Common myeloid progenitor, CD34-positive (primary cell): ENCODE results near the gene SYNPO2.
A peak's percentile ranks its signal among the peaks of the same experiment; 100 is the strongest.

Experiments
- CTCF ChIA-PET: fragments of 350-600 bp; sonication (Branson Sonifier 250); formaldehyde crosslinking; loops from one replicate; lab custom pipeline; 2021; ENCODE audit warnings: antibody characterized with exemption; lab: Charles Lee
- POLR2A ChIA-PET: fragments of 350-600 bp; sonication (Branson Sonifier 250); formaldehyde crosslinking; loops from one replicate; lab custom pipeline; 2021; ENCODE audit warnings: antibody characterized with exemption; lab: Charles Lee
- DNase-seq, 3 donors: peaks; one replicate each; pipeline versions ENCODE4 v3.0.0 to v3.0.0-alpha.2; 2013
- H3K27ac ChIP-seq, 2 experiments: 1 replicate in 1 of 2; 2 replicates in 1 of 2; pipeline ENCODE4 v1.7.0; 2013; ENCODE audit warnings: inconsistent platforms in 2 of 2, low read length in 2 of 2, mild to moderate bottlenecking in 2 of 2, low read depth in 1 of 2, moderate library complexity in 1 of 2; ENCODE audit not compliant: severe bottlenecking in 2 of 2, insufficient read depth in 1 of 2, poor library complexity in 1 of 2
- H3K27me3 ChIP-seq, 5 experiments: replicated peaks in 2 of 5; 1 replicate in 3 of 5; 2 replicates in 2 of 5; pipeline versions ENCODE4 v1.6.1 to v1.7.0; 2013; ENCODE audit warnings: low read length in 4 of 5, mild to moderate bottlenecking in 2 of 5, moderate library complexity in 2 of 5, inconsistent platforms in 1 of 5; ENCODE audit not compliant: insufficient read depth in 5 of 5, control insufficient read depth in 4 of 5
- H3K36me3 ChIP-seq, 4 experiments: 1 replicate in 2 of 4; 2 replicates in 2 of 4; pipeline versions ENCODE4 v1.6.1 to v1.7.0; 2013; ENCODE audit warnings: low read length in 3 of 4, control low read depth in 1 of 4, mild to moderate bottlenecking in 1 of 4; ENCODE audit not compliant: control insufficient read depth in 4 of 4, insufficient read depth in 4 of 4
- H3K4me1 ChIP-seq, 4 experiments: 1 replicate in 3 of 4; 2 replicates in 1 of 4; pipeline versions ENCODE4 v1.6.1 to v1.7.1; 2013; ENCODE audit warnings: low read length in 3 of 4, mild to moderate bottlenecking in 3 of 4, control low read depth in 1 of 4, inconsistent platforms in 1 of 4, moderate library complexity in 1 of 4; ENCODE audit not compliant: control insufficient read depth in 4 of 4, insufficient read depth in 4 of 4; ENCODE audit errors: control extremely low read depth in 1 of 4
- H3K4me3 ChIP-seq, 7 experiments: 1 replicate in 4 of 7; 2 replicates in 3 of 7; pipeline versions ENCODE4 v1.5.1 to v1.7.0; 2013; ENCODE audit warnings: mild to moderate bottlenecking in 7 of 7, low read length in 6 of 7, moderate library complexity in 6 of 7, inconsistent platforms in 2 of 7, low read depth in 2 of 7, control low read depth in 1 of 7; ENCODE audit not compliant: insufficient read depth in 4 of 7, control insufficient read depth in 1 of 7; ENCODE audit errors: extremely low read depth in 1 of 7
- H3K9me3 ChIP-seq, 5 experiments: 1 replicate in 4 of 5; 2 replicates in 1 of 5; pipeline versions ENCODE4 v1.6.1 to v1.7.1; 2013; ENCODE audit warnings: low read length in 4 of 5, mild to moderate bottlenecking in 2 of 5, inconsistent platforms in 1 of 5, low read depth in 1 of 5, moderate library complexity in 1 of 5; ENCODE audit not compliant: control insufficient read depth in 4 of 5, insufficient read depth in 2 of 5; ENCODE audit errors: control extremely low read depth in 1 of 5
- WGBS: methylation state at CpG from one replicate; pipeline ENCODE4 v1.1.5; 2013; ENCODE audit not compliant: insufficient coverage; 5-methylcytosine and 5-hydroxymethylcytosine counted together

The SYNPO2 gene

GRCh38 chr4:118846979-118847378 is 41.7 kb upstream of the SYNPO2 start:
- Histone ChIP-seq H3K9me3 (no peaks in the 10 kb centered on the region), H3K27ac (no peak overlapping the region), H3K27me3 (peaks cover 0 to 4% (median 0%) of the 10 kb centered on the region in 5 experiments), H3K4me3 (no peak overlapping the region), H3K4me1 (peaks cover 5 to 10% (median 8%) of the 10 kb centered on the region in 4 experiments), H3K36me3 (no peaks in the 10 kb centered on the region)
- ChIA-PET POLR2A (interaction anchor here (0.6 to 0.7 kb wide), 2 partner anchors 28 to 62 kb away, joined by 3 read pairs; no protein-coding TSS in a partner anchor), CTCF (interaction anchor here (0.9 to 1.8 kb wide), 3 partner anchors 13 to 18 kb away, joined by 3 to 4 read pairs (median 4); no protein-coding TSS in a partner anchor)
- WGBS, result no CpG with 5 or more reads among the region's 1 CpG
- no peak for DNase-seq

- H3K4me3 ChIP-seq, result no peak overlapping the region
- no peaks in the 10 kb centered on the region for H3K9me3 ChIP-seq
- 97% methylated on average over 7 of the region's 7 CpGs for WGBS
- no peak for DNase-seq
- no peak overlapping the region for H3K27ac ChIP-seq
- peaks cover 5 to 10% (median 8%) of the 10 kb centered on the region in 4 experiments for H3K4me1 ChIP-seq
- H3K36me3 ChIP-seq, result no peaks in the 10 kb centered on the region
- CTCF ChIA-PET, result no interaction called here
- POLR2A ChIA-PET, result no interaction called here
- peaks cover 0 to 4% (median 0%) of the 10 kb centered on the region in 5 experiments for H3K27me3 ChIP-seq
Measured at GRCh38 chr4:118848242-118848641, 40.4 kb upstream of the SYNPO2 start.

GRCh38 chr4:118848901-118849300 is 39.8 kb upstream of the SYNPO2 start:
- POLR2A ChIA-PET, result no interaction called here
- DNase-seq, result no peak
- Histone ChIP-seq H3K4me3 (no peak overlapping the region), H3K27ac (no peak overlapping the region), H3K36me3 (no peaks in the 10 kb centered on the region), H3K4me1 (peaks cover 5 to 10% (median 8%) of the 10 kb centered on the region in 4 experiments), H3K9me3 (no peaks in the 10 kb centered on the region), H3K27me3 (peaks cover 0 to 4% (median 0%) of the 10 kb centered on the region in 5 experiments)
- CTCF ChIA-PET, result no interaction called here

GRCh38 chr4:118849867-118850487 is 38.7 kb upstream of the SYNPO2 start:
- ChIA-PET CTCF (interaction anchor here (0.7 to 1.7 kb wide), 2 partner anchors 29 to 35 kb away, joined by 3 read pairs; no protein-coding TSS in a partner anchor), POLR2A (no interaction called here)
- WGBS, result 100% methylated on average over 1 of the region's 2 CpGs
- Histone ChIP-seq H3K4me1 (peaks cover 5 to 10% (median 8%) of the 10 kb centered on the region in 4 experiments), H3K4me3 (peak overlapping the region in 6 of 7 experiments; percentile 56 to 85 (median 74)), H3K36me3 (no peaks in the 10 kb centered on the region), H3K9me3 (no peaks in the 10 kb centered on the region), H3K27ac (no peak overlapping the region), H3K27me3 (peaks cover 0 to 4% (median 0%) of the 10 kb centered on the region in 5 experiments)
- peak in 1 of 3 donors; percentile 1 for DNase-seq

- ChIA-PET POLR2A (no interaction called here), CTCF (interaction anchor here (0.7 to 1.7 kb wide), 2 partner anchors 28 to 35 kb away, joined by 3 read pairs; no protein-coding TSS in a partner anchor)
- peak overlapping the region in 6 of 7 experiments; percentile 56 to 85 (median 74) for H3K4me3 ChIP-seq
- H3K4me1 ChIP-seq, result peaks cover 5 to 10% (median 8%) of the 10 kb centered on the region in 4 experiments
- peaks cover 0 to 4% (median 0%) of the 10 kb centered on the region in 5 experiments for H3K27me3 ChIP-seq
- no peaks in the 10 kb centered on the region for H3K36me3 ChIP-seq
- no peaks in the 10 kb centered on the region for H3K9me3 ChIP-seq
- peak overlapping the region in 1 of 2 experiments; percentile 52 for H3K27ac ChIP-seq
- 27% methylated on average over 8 of the region's 8 CpGs for WGBS
- DNase-seq, result peak; percentile 31 to 69 (median 57)
Measured at GRCh38 chr4:118850488-118851173, 38.0 kb upstream of the SYNPO2 start.

GRCh38 chr4:118857760-118858159 is 30.9 kb upstream of the SYNPO2 start:
- Histone ChIP-seq H3K4me3 (no peak overlapping the region), H3K36me3 (no peaks in the 10 kb centered on the region), H3K9me3 (no peaks in the 10 kb centered on the region), H3K27ac (no peak overlapping the region), H3K27me3 (no peaks in the 10 kb centered on the region), H3K4me1 (no peaks in the 10 kb centered on the region)
- no peak for DNase-seq
- ChIA-PET CTCF (no interaction called here), POLR2A (no interaction called here)
- 89% methylated on average over 2 of the region's 2 CpGs for WGBS

- no peaks in the 10 kb centered on the region for H3K36me3 ChIP-seq
- H3K27me3 ChIP-seq, result no peaks in the 10 kb centered on the region
- no peaks in the 10 kb centered on the region for H3K4me1 ChIP-seq
- no peak overlapping the region for H3K27ac ChIP-seq
- ChIA-PET POLR2A (no interaction called here), CTCF (interaction anchor here (1.0 to 1.4 kb wide), 2 partner anchors 12 to 21 kb away, joined by 3 to 4 read pairs; no protein-coding TSS in a partner anchor)
- no peak for DNase-seq
- no peak overlapping the region for H3K4me3 ChIP-seq
- no peaks in the 10 kb centered on the region for H3K9me3 ChIP-seq
- whole genome bisulfite sequencing, result 100% methylated on average over 1 of the region's 2 CpGs
Measured at GRCh38 chr4:118858779-118859178, 29.9 kb upstream of the SYNPO2 start.
